ENCODE measurements around the gene PTPRM. TPM values are rescaled to one million over a fixed set of nuclear protein-coding genes. Genes with fewer than 3 reads are reported as not detected.

Gene PTPRM
- total and polyA plus RNA-seq, 7 donors, result 3.9 to 151 (median 62.8) TPM

GRCh38 chr18:7900091-7900490, 333.0 kb downstream of the PTPRM start:
- no peak overlapping the region for H3K27ac ChIP-seq
- no peaks in the 10 kb centered on the region for H3K9me3 ChIP-seq
- DNase-seq, result no peak
- H3K4me1 ChIP-seq, result peaks cover 0 to 43% (median 20%) of the 10 kb centered on the region in 4 donors
- no peak overlapping the region for H3K4me3 ChIP-seq
- H3K36me3 ChIP-seq, result no peaks in the 10 kb centered on the region
- WGBS, 2 donors, result 87 to 92% methylated on average over 5 of the region's 5 CpGs
- intact Hi-C loops (cut with DNase I), result loop anchor here (5.0 kb wide), 1 partner anchor 413 kb away; no protein-coding TSS in a partner anchor
- TF ChIP-seq CTCF (IDR thresholded peaks at IDR 0.05) (no peak), POLR2A (IDR thresholded peaks at IDR 0.05) (no peak), POLR2AphosphoS5 (IDR thresholded peaks at IDR 0.05) (no peak), EP300 (IDR thresholded peaks at IDR 0.05) (no peak)
- no peaks in the 10 kb centered on the region for H3K27me3 ChIP-seq

- Histone ChIP-seq H3K27me3 (no peaks in the 10 kb centered on the region), H3K4me1 (peaks cover 0 to 41% (median 25%) of the 10 kb centered on the region in 4 donors), H3K4me3 (no peak overlapping the region), H3K9me3 (no peaks in the 10 kb centered on the region), H3K36me3 (no peaks in the 10 kb centered on the region), H3K27ac (peak overlapping the region; percentile 62 to 75 (median 71))
- intact Hi-C loops (cut with DNase I), result loop anchor here (5.0 kb wide), 1 partner anchor 414 kb away; no protein-coding TSS in a partner anchor
- no peak for DNase-seq
- 77 to 81% methylated on average over 1 of the region's 1 CpG for WGBS, 2 donors
- no peak for TF ChIP-seq CTCF (IDR thresholded peaks at IDR 0.05)
- TF ChIP-seq EP300 (IDR thresholded peaks at IDR 0.05), result no peak
- no peak for TF ChIP-seq POLR2AphosphoS5 (IDR thresholded peaks at IDR 0.05)
- no peak for TF ChIP-seq POLR2A (IDR thresholded peaks at IDR 0.05)
Measured at GRCh38 chr18:7901657-7902056, 334.5 kb downstream of the PTPRM start.

GRCh38 chr18:7902399-7902839, 335.3 kb downstream of the PTPRM start:
- TF ChIP-seq CTCF (IDR thresholded peaks at IDR 0.05), result no peak
- TF ChIP-seq EP300 (IDR thresholded peaks at IDR 0.05), result peak; percentile 22 to 56 (median 46)
- TF ChIP-seq POLR2A (IDR thresholded peaks at IDR 0.05), result no peak
- TF ChIP-seq POLR2AphosphoS5 (IDR thresholded peaks at IDR 0.05), result peak; percentile 41 to 75 (median 61)
- intact Hi-C loops (cut with DNase I), result loop anchor here (5.0 kb wide), 1 partner anchor 415 kb away; no protein-coding TSS in a partner anchor
- Histone ChIP-seq H3K4me3 (no peak overlapping the region), H3K27me3 (no peaks in the 10 kb centered on the region), H3K4me1 (peaks cover 0 to 47% (median 22%) of the 10 kb centered on the region in 4 donors), H3K9me3 (no peaks in the 10 kb centered on the region), H3K36me3 (no peaks in the 10 kb centered on the region), H3K27ac (peak overlapping the region; percentile 62 to 75 (median 71))
- WGBS, 2 donors, result 75 to 83% methylated on average over 5 of the region's 5 CpGs
- DNase-seq, result peak; percentile 87

- 78 to 86% methylated on average over 2 of the region's 2 CpGs for WGBS, 2 donors
- H3K27me3 ChIP-seq, result no peaks in the 10 kb centered on the region
- intact Hi-C loops (cut with DNase I), result loop anchor here (5.0 kb wide), 1 partner anchor 417 kb away; no protein-coding TSS in a partner anchor
Measured at GRCh38 chr18:7904529-7904928, 337.4 kb downstream of the PTPRM start.

More at GRCh38 chr18:7904529-7904928, 337.4 kb downstream of the PTPRM start:
- no peaks in the 10 kb centered on the region for H3K36me3 ChIP-seq
- DNase-seq, result no peak
- H3K4me1 ChIP-seq, result peaks cover 0 to 56% (median 30%) of the 10 kb centered on the region in 4 donors
- H3K4me3 ChIP-seq, result no peak overlapping the region
- peak overlapping the region in 3 of 4 donors; percentile 64 to 71 (median 71) for H3K27ac ChIP-seq
- TF ChIP-seq CTCF (IDR thresholded peaks at IDR 0.05) (no peak), POLR2A (IDR thresholded peaks at IDR 0.05) (no peak), EP300 (IDR thresholded peaks at IDR 0.05) (peak in 3 of 4 donors; percentile 7 to 81 (median 57)), POLR2AphosphoS5 (IDR thresholded peaks at IDR 0.05) (peak; percentile 20 to 65 (median 64))
- no peaks in the 10 kb centered on the region for H3K9me3 ChIP-seq

Data from sigmoid colon (tissue), 7 donors.